HepG2 (cell line): Measurements from ENCODE around the gene AZU1. TPM values are rescaled to one million over a fixed set of nuclear protein-coding genes. Genes with fewer than 3 reads are reported as not detected.

Experiments used
- ATAC-seq: fragments of 200-7000 bp; cut with Tn5 transposase; 3 replicates; pipeline ENCODE4 v1.9.1; 2020; ENCODE audit warnings: mild to moderate bottlenecking, moderate library complexity
- BruUV-seq: library from RNA; stranded (reverse); fragments of 400-500 nt; replicated peaks from 2 replicates; lab custom pipeline; 2021; lab: Mats Ljungman, UMichigan
- CTCF ChIA-PET: fragments of 300-600 bp; formaldehyde crosslinking; extraction: SDS; loops from one replicate; lab custom pipeline; 2021; ENCODE audit warnings: low total read pairs, inconsistent platforms, low intra/inter-chr PET ratio; lab: Yijun Ruan, JAX
- POLR2A ChIA-PET: fragments of 350-600 bp; sonication (Branson Sonifier 250); formaldehyde crosslinking; loops from one replicate; lab custom pipeline; 2020; ENCODE audit warnings: antibody characterized with exemption, inconsistent platforms; lab: Yijun Ruan, JAX
- DNase-seq: peaks from one replicate; pipeline ENCODE4 v3.0.0-alpha.2; 2015; ENCODE audit warnings: low spot score
- FAIRE-seq: peaks from 3 replicates; lab custom pipeline; 2011; peaks lifted over from hg19 to GRCh38; lab: Jason Lieb, UNC
- H2AFZ ChIP-seq: one replicate; pipeline ENCODE4 v1.6.1; 2011; ENCODE audit warnings: low read length, inconsistent platforms
- H3K27ac ChIP-seq: fragments of 300-600 bp; 3 replicates; pipeline ENCODE4 v1.8.0; 2011; ENCODE audit warnings: mixed run types, mild to moderate bottlenecking, mixed read lengths, low read length, inconsistent platforms; ENCODE audit not compliant: insufficient read depth; ENCODE audit errors: extremely low read length
- H3K27me3 ChIP-seq, 2 experiments: fragments of 200-600 bp in 1 of 2; 2 replicates in 1 of 2; 3 replicates in 1 of 2; pipeline versions ENCODE4 v1.6.0 to v1.8.0; 2011; ENCODE audit warnings: low read length in 2 of 2, mild to moderate bottlenecking in 2 of 2, moderate library complexity in 2 of 2, inconsistent platforms in 1 of 2; ENCODE audit not compliant: insufficient read depth in 2 of 2, control insufficient read depth in 1 of 2
- H3K36me3 ChIP-seq, 2 experiments: fragments of 200-600 bp in 1 of 2; replicated peaks in 1 of 2; 2 replicates in 1 of 2; 3 replicates in 1 of 2; pipeline versions ENCODE4 v1.5.1 to v1.8.0; 2011; ENCODE audit warnings: low read length in 2 of 2, inconsistent platforms in 1 of 2; ENCODE audit not compliant: insufficient read depth in 2 of 2, control insufficient read depth in 1 of 2
- H3K4me1 ChIP-seq: 2 replicates; pipeline ENCODE4 v1.5.1; 2012; ENCODE audit warnings: low read length, inconsistent platforms; ENCODE audit not compliant: insufficient read depth
- H3K4me2 ChIP-seq: 2 replicates; pipeline ENCODE4 v1.6.0; 2011; ENCODE audit warnings: low read depth, low read length, inconsistent platforms
- H3K4me3 ChIP-seq, 3 experiments: fragments of 200-600 bp in 1 of 3; sonication (generic), shearing (Covaris generic) in 1 of 3; replicated peaks in 1 of 3; 2 replicates each; pipeline ENCODE4 v1.5.1; 2011 to 2016; ENCODE audit warnings: low read length in 3 of 3, inconsistent platforms in 2 of 3, low read depth in 2 of 3, mild to moderate bottlenecking in 2 of 3, control low read depth in 1 of 3, mixed read lengths in 1 of 3; ENCODE audit not compliant: insufficient read depth in 1 of 3
- H3K79me2 ChIP-seq: one replicate; pipeline ENCODE4 v1.6.1; 2011; ENCODE audit warnings: low read length, inconsistent platforms; ENCODE audit not compliant: insufficient read depth
- H3K9ac ChIP-seq: 2 replicates; pipeline ENCODE4 v1.6.0; 2011; ENCODE audit warnings: mild to moderate bottlenecking, low read depth, low read length, inconsistent platforms; ENCODE audit not compliant: insufficient read depth
- H3K9me3 ChIP-seq: 2 replicates; pipeline ENCODE4 v1.5.1; 2012; ENCODE audit warnings: mild to moderate bottlenecking, low read length
- H4K20me1 ChIP-seq: 2 replicates; pipeline ENCODE4 v1.6.0; 2011; ENCODE audit warnings: inconsistent platforms, mild to moderate bottlenecking, low read length, moderate library complexity; ENCODE audit not compliant: insufficient read depth
- CCAR2 ChIP-seq: fragments of 200-400 bp; formaldehyde crosslinking; optimal IDR thresholded peaks from 2 replicates; pipeline ENCODE3; 2018; ENCODE audit warnings: low read depth, mild to moderate bottlenecking, low read length, moderate library complexity
- NFKB2 ChIP-seq: sonication (generic); formaldehyde crosslinking; IDR thresholded peaks from 2 replicates; pipeline ENCODE4 v1.4.0; 2020; ENCODE audit warnings: missing genetic modification reagents, borderline replicate concordance
- SNAI1 ChIP-seq: sonication (generic); formaldehyde crosslinking; IDR thresholded peaks from 2 replicates; pipeline ENCODE4 v1.5.0; 2020; ENCODE audit warnings: mild to moderate bottlenecking, missing genetic modification reagents, borderline replicate concordance
- TFE3 ChIP-seq: IDR thresholded peaks from 2 replicates; pipeline ENCODE4 v1.6.1; 2016
- ZNF563 ChIP-seq: sonication (generic); formaldehyde crosslinking; IDR thresholded peaks from 2 replicates; pipeline ENCODE4 v1.8.0; 2022; ENCODE audit warnings: mild to moderate bottlenecking, moderate library complexity, missing genetic modification reagents
- WGBS: methylation state at CpG from one replicate; pipeline ENCODE4 v1.1.6; 2017; ENCODE audit warnings: low lambda C conversion rate; 5-methylcytosine and 5-hydroxymethylcytosine counted together
- in situ Hi-C: cut with HindIII; loops from 2 replicates; pipeline ENCODE4 v1.10.0; 2017; ENCODE audit warnings: low pct_unique_long_range_greater_than_20kb; ENCODE audit not compliant: extremely low pct_ligation_motif_present
- intact Hi-C: fragments of 100-400 bp; cut with micrococcal nuclease; formaldehyde crosslinking; loops from one replicate; pipeline ENCODE4 v1.10.0; 2022; ENCODE audit not compliant: unreplicated experiment
- polyA plus RNA-seq, 8 experiments: library from polyadenylated mRNA; depleted of rRNA in 3 of 8; stranded (reverse) in 7 of 8; unstranded in 1 of 8; fragments of >200 nt; fragmentation: Illumina TruSeq in 4 of 8; extraction: Trizol in 4 of 8; gene quantifications; 2 replicates each; pipeline versions ENCODE4 v1.2.1 to v1.2.3, GENCODE V29; 2011 to 2016; ENCODE audit warnings: low read depth in 4 of 8, missing spikeins in 1 of 8, mixed read lengths in 1 of 8; ENCODE audit not compliant: insufficient read depth in 1 of 8
- total RNA-seq, 5 experiments: library from RNA; depleted of rRNA; stranded (reverse); fragments of >200 nt; fragmentation: Illumina TruSeq; extraction: Trizol; gene quantifications; 2 replicates each; pipeline ENCODE4 v1.2.3, GENCODE V29; 2016; ENCODE audit warnings: low read depth in 1 of 5
- TF ChIP-seq, protein P1 (sequence below): sonication (generic); formaldehyde crosslinking; IDR thresholded peaks from 2 replicates; pipeline ENCODE4 v1.9.0; 2021; ENCODE audit warnings: missing genetic modification reagents, borderline replicate concordance
- TF ChIP-seq, protein P2 (sequence below): IDR thresholded peaks from 2 replicates; pipeline ENCODE4 v1.6.1; 2016; ENCODE audit warnings: low read depth

The AZU1 gene
- total and polyA plus RNA-seq, 2 of the 13 experiments (the other 11 are each of a cell fraction or from before 2014, with no cell fraction given), result not detected

DNA sequence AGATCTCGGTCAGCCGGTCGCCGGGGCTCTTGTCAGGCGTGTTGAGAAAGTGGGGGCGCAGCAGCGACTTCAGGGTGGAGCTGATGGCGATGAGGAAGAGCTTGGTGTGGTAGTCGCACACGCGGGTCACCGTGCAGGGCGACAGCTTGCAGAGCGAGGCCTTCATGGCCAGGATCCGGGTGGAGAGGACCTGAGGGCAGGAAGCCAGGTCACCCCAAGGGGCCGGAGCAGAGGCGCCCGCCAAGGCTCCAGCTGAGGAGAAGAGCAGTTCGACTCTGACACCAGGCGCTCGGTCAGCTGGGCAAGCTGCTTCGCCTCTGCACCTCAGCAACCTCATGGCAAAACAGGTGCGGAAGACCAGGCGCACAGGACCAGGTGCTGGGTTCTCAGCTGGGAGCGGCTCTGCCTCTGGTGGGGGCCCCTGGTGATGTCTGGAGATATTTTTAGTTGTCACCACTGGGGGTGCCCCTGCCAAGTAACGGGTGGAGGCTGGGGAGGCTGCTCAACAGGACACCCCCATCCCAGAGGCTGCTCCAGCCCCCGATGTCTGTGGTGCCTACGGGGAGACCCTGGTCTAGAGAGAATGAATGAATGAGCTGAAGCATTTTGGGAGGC, 47.7 kb downstream of the AZU1 start (continued):
- no peak for TF ChIP-seq NFKB2 (CRISPR knock-in tag)

DNA sequence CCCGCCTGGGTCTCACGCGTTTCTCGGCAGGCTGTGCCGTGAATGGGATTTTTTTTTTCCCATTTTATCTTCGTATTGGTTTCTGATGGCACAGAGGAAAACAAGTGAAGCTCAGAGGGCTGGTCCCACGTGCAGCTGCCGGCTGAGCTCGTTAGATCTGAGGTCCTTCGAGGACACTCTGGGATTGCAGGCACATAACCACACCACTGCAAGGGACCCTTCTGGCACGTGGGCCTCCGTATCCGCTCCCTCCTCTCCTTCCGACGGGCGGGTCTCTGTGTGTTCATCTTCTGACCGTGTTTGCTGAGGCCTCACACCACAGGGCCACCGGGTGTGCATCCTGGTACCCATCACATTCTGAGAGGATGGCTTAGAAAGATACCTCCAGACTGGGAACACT, 48.5 kb downstream of the AZU1 start:
- Histone ChIP-seq H3K79me2 (no peaks in the 10 kb centered on the region), H2AFZ (no peak overlapping the region), H4K20me1 (no peaks in the 10 kb centered on the region), H3K27ac (no peak overlapping the region), H3K9ac (no peak overlapping the region), H3K4me3 (no peak overlapping the region), H3K4me1 (no peaks in the 10 kb centered on the region), H3K27me3 (no peaks in the 10 kb centered on the region), H3K9me3 (no peaks in the 10 kb centered on the region), H3K36me3 (peaks cover 5 to 8% of the 10 kb centered on the region in 2 experiments; a peak in 4 of 5 replicates), H3K4me2 (no peak overlapping the region)
- BruUV-seq, result no TSS peak
- 92% methylated on average over 18 of the region's 18 CpGs for WGBS
- ChIA-PET POLR2A (interaction anchor here (0.9 kb wide), 1 partner anchor 14 kb away, joined by 3 read pairs; no protein-coding TSS in a partner anchor), CTCF (no interaction called here)
- intact Hi-C loops (no loop called here), in situ Hi-C loops (no loop called here)
- no peak for FAIRE-seq
- no peak for DNase-seq
- no peak for ATAC-seq
- no peak for TF ChIP-seq SNAI1 (CRISPR knock-in tag)
- TF ChIP-seq ZNF563 (CRISPR knock-in tag), result no peak
- TF ChIP-seq, protein P1, sequence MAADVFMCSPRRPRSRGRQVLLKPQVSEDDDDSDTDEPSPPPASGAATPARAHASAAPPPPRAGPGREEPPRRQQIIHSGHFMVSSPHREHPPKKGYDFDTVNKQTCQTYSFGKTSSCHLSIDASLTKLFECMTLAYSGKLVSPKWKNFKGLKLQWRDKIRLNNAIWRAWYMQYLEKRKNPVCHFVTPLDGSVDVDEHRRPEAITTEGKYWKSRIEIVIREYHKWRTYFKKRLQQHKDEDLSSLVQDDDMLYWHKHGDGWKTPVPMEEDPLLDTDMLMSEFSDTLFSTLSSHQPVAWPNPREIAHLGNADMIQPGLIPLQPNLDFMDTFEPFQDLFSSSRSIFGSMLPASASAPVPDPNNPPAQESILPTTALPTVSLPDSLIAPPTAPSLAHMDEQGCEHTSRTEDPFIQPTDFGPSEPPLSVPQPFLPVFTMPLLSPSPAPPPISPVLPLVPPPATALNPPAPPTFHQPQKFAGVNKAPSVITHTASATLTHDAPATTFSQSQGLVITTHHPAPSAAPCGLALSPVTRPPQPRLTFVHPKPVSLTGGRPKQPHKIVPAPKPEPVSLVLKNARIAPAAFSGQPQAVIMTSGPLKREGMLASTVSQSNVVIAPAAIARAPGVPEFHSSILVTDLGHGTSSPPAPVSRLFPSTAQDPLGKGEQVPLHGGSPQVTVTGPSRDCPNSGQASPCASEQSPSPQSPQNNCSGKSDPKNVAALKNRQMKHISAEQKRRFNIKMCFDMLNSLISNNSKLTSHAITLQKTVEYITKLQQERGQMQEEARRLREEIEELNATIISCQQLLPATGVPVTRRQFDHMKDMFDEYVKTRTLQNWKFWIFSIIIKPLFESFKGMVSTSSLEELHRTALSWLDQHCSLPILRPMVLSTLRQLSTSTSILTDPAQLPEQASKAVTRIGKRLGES (CRISPR knock-in tag), result no peak
- no peak for TF ChIP-seq CCAR2
- TF ChIP-seq TFE3 (CRISPR knock-in tag), result no peak
- TF ChIP-seq, protein P2, sequence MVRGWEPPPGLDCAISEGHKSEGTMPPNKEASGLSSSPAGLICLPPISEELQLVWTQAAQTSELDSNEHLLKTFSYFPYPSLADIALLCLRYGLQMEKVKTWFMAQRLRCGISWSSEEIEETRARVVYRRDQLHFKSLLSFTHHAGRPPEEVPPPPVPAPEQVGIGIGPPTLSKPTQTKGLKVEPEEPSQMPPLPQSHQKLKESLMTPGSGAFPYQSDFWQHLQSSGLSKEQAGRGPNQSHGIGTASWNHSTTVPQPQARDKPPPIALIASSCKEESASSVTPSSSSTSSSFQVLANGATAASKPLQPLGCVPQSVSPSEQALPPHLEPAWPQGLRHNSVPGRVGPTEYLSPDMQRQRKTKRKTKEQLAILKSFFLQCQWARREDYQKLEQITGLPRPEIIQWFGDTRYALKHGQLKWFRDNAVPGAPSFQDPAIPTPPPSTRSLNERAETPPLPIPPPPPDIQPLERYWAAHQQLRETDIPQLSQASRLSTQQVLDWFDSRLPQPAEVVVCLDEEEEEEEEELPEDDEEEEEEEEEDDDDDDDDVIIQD, result no peak
